Ishikawa (cell line): ENCODE data around the gene DDAH1.

Experiments
- CEBPB ChIP-seq: IDR thresholded peaks from 2 replicates; pipeline ENCODE4 v1.6.1; 2012
- CREB1 ChIP-seq: IDR thresholded peaks from 2 replicates; pipeline ENCODE4 v1.6.1; 2012; ENCODE audit warnings: low read depth
- EGR1 ChIP-seq: IDR thresholded peaks from 2 replicates; pipeline ENCODE4 v1.6.1; 2012
- EP300 ChIP-seq: IDR thresholded peaks from 2 replicates; pipeline ENCODE4 v1.6.1; 2012; ENCODE audit warnings: borderline replicate concordance
- RAD21 ChIP-seq: IDR thresholded peaks from 2 replicates; pipeline ENCODE4 v1.6.1; 2012; ENCODE audit warnings: low read depth
- TAF1 ChIP-seq: IDR thresholded peaks from 2 replicates; pipeline ENCODE4 v1.6.1; 2012; ENCODE audit warnings: low read depth, mild to moderate bottlenecking
- TCF12 ChIP-seq: IDR thresholded peaks from 2 replicates; pipeline ENCODE4 v1.6.1; 2012; ENCODE audit warnings: low read depth
- TEAD4 ChIP-seq: IDR thresholded peaks from 2 replicates; pipeline ENCODE4 v1.6.1; 2012
- YY1 ChIP-seq: IDR thresholded peaks from 2 replicates; pipeline ENCODE4 v1.6.1; 2012; ENCODE audit warnings: low read depth
- ZBTB7A ChIP-seq: IDR thresholded peaks from 2 replicates; pipeline ENCODE4 v1.6.1; 2012; ENCODE audit warnings: low read depth
- TF ChIP-seq, protein P1 (sequence below): IDR thresholded peaks from 2 replicates; pipeline ENCODE4 v1.6.1; 2012
- TF ChIP-seq, protein P2 (sequence below): IDR thresholded peaks from 2 replicates; pipeline ENCODE4 v1.6.1; 2012; ENCODE audit warnings: low read depth, mild to moderate bottlenecking

GRCh38 chr1:85453640-85454194 lies 11.2 kb downstream of the DDAH1 start:
- TF ChIP-seq ZBTB7A (no peak), YY1 (no peak), RAD21 (no peak), EGR1 (no peak), CREB1 (no peak), CEBPB (no peak), EP300 (no peak), TEAD4 (no peak), TCF12 (no peak), TAF1 (no peak)
- TF ChIP-seq, protein P1, sequence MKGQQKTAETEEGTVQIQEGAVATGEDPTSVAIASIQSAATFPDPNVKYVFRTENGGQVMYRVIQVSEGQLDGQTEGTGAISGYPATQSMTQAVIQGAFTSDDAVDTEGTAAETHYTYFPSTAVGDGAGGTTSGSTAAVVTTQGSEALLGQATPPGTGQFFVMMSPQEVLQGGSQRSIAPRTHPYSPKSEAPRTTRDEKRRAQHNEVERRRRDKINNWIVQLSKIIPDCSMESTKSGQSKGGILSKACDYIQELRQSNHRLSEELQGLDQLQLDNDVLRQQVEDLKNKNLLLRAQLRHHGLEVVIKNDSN, result no peak
- TF ChIP-seq, protein P2, sequence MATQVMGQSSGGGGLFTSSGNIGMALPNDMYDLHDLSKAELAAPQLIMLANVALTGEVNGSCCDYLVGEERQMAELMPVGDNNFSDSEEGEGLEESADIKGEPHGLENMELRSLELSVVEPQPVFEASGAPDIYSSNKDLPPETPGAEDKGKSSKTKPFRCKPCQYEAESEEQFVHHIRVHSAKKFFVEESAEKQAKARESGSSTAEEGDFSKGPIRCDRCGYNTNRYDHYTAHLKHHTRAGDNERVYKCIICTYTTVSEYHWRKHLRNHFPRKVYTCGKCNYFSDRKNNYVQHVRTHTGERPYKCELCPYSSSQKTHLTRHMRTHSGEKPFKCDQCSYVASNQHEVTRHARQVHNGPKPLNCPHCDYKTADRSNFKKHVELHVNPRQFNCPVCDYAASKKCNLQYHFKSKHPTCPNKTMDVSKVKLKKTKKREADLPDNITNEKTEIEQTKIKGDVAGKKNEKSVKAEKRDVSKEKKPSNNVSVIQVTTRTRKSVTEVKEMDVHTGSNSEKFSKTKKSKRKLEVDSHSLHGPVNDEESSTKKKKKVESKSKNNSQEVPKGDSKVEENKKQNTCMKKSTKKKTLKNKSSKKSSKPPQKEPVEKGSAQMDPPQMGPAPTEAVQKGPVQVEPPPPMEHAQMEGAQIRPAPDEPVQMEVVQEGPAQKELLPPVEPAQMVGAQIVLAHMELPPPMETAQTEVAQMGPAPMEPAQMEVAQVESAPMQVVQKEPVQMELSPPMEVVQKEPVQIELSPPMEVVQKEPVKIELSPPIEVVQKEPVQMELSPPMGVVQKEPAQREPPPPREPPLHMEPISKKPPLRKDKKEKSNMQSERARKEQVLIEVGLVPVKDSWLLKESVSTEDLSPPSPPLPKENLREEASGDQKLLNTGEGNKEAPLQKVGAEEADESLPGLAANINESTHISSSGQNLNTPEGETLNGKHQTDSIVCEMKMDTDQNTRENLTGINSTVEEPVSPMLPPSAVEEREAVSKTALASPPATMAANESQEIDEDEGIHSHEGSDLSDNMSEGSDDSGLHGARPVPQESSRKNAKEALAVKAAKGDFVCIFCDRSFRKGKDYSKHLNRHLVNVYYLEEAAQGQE, result no peak
